ENCODE results near the gene FBXL13. TPM values are rescaled to one million over a fixed set of nuclear protein-coding genes. Genes with fewer than 3 reads are reported as not detected.

The FBXL13 gene
- total and polyA plus RNA-seq, 2 of the 8 experiments (the other 6 are each of a cell fraction or from before 2014, with no cell fraction given), result 1.2 to 2.8 TPM

- TF ChIP-seq KDM5A (IDR thresholded peaks at IDR 0.05; ENCODE audit: low read length) (no peak), POLR2A (IDR thresholded peaks at IDR 0.05; ENCODE audit: control extremely low read depth in 1 of 2, low read depth in 2 of 2, low read length in 2 of 2) (no peak), POU5F1 (IDR thresholded peaks at IDR 0.05; ENCODE audit: low read depth, low read length) (no peak)
- TF ChIP-seq, protein P1, sequence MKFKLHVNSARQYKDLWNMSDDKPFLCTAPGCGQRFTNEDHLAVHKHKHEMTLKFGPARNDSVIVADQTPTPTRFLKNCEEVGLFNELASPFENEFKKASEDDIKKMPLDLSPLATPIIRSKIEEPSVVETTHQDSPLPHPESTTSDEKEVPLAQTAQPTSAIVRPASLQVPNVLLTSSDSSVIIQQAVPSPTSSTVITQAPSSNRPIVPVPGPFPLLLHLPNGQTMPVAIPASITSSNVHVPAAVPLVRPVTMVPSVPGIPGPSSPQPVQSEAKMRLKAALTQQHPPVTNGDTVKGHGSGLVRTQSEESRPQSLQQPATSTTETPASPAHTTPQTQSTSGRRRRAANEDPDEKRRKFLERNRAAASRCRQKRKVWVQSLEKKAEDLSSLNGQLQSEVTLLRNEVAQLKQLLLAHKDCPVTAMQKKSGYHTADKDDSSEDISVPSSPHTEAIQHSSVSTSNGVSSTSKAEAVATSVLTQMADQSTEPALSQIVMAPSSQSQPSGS (IDR thresholded peaks at IDR 0.05; ENCODE audit: low read length), result no peak
These were observed 139.0 kb downstream of the FBXL13 start (continued) for GRCh38 chr7:102935450-102936115.

Data from H1 (cell line).